Fibroblast of the conjunctiva (primary cell): Measurements from ENCODE around the gene MMD2.
A peak's percentile ranks its signal among the peaks of the same experiment; 100 is the strongest.
"Not testable (repeated sequence)": the region's sequence is repeated elsewhere in the genome, so short reads cannot be mapped to it uniquely, and the experiment has no call there.

ENCODE experiments used
- DNase-seq: peaks from one replicate; pipeline ENCODE4 v3.0.0-alpha.2; 2010; ENCODE audit warnings: low read depth

The MMD2 gene, protein sequence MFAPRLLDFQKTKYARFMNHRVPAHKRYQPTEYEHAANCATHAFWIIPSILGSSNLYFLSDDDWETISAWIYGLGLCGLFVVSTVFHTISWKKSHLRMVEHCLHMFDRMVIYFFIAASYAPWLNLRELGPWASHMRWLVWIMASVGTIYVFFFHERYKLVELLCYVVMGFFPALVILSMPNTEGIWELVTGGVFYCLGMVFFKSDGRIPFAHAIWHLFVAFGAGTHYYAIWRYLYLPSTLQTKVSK

DNA sequence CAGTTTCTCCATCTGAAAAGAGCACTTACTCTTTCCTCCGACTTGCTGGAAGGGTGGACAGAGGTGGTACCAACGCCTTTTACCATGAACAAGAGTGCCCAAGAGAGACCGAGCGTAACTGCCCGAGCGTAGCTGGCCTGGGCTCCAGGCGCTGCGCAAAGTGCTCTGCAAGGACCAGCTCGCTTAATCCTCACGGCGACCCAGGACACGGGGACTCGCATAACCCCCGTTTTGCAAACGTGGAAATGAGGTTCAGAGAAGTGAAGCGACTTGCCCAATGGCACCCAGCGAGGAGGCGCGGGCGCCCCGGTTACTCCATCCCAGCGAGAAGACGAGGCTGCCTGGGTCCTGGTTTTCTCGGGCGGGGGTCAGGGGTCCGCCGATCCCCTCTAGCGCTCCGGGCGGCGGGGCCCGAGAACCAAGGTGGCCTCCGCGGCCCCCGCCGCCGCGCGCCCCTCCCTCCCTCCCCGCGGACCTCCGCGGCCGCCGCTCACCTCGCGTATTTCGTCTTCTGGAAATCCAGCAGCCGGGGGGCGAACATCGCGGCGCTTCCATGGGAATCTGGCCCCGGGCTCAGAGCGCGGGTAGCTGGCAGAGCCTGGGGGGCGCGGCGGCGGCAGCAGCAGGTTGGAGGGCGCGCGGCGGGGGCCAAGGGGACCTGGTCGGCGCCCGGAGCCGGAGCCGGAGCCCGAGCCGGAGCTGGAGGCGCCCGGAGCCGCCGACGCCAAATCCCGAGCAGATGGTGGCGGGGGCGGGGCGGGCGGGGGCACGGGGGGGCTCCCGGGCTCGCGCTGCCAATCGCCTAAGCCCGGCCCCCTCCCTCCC, at the start of gene MMD2:
Gene MMD2 (minus strand): TSS at position 711 of the 825 bp plus-strand sequence. CDS start 170 bp downstream, at position 541.
- DNase-seq, result no peak

DNA sequence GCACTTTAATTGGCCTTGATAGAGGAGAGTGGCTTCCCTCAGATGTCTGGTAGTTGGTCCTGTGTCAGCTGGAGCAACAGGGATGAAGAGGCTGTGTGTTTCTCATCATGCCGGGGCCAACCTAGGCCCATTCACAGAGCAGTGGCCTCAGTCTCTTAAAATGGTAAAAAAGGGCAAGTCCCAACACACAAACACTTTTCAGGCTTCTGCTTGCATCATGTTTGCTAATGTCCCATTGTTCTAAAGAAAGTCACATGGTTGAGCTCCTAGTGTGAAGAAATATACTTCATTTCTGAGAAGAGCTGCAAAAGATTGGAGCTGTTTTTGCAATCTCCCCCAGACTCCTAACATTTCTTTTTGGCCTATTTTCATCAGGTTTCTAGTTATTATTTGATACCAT, 46.1 kb upstream of the MMD2 start:
- no peak for DNase-seq

DNA sequence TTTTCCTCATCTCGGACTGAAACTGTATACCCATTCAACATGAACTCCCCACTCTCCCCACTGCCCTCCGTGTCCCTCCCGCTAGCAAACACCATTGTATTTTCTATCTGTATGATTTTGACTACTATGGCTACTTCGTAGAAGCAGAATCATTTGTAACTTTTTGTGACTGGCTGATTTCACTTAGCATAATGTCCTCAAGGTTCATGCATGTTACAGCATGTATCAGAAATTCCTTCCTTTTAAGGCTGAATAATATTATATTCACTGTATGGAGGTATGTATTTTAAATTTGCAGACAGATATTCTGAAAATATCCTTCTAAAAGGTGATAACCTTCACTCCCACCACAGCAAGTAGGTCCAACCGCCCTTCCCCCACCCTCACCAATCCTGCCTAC, 42.9 kb upstream of the MMD2 start:
- no peak for DNase-seq

DNA sequence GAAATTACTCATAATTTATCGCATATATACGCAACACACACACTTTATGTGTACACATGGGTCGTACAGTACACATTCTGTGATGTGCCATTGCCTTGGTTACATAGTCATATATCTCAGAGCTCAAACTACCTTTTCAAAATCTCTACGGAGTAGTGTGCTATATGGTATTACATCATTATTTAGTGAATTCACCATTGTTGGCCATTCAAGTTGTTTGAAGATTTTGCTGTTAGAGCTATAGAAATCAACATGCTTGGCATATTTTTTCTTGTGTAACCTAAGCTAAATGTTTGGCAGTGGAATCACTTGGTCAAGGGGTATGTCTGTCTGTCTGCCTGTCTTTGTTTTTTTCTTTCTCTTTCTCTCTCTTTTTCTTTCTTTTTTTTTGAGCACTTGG, 42.0 kb upstream of the MMD2 start:
- no peak for DNase-seq

DNA sequence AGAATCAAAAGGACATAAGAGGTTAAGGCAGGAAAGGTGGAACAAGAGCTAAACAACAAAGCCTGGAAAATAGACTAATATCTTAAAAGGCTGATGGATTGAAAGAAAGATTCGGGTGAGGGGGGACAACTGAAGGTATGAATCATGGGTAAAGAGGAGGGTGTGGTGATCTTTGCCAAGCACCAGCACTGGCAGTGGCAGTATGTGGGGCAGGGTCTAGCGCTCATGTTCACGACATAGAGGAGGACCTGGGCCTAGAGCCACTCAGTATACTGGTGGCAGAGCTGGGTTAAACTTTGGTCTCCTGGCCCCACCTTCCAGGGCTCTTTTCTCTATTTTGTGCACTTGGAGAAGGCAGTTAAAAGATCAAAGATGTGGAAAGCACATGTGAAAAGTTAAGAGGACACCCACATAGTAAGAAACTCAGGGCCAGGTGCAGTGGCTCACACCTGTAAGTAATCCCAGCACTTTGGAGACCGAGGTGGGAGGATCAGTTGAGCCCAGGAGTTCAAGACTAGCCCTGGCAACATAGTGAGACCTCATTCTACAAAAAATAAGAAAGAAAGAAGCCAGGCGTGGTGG, 40.5 kb upstream of the MMD2 start:
- DNase-seq, result no peak

DNA sequence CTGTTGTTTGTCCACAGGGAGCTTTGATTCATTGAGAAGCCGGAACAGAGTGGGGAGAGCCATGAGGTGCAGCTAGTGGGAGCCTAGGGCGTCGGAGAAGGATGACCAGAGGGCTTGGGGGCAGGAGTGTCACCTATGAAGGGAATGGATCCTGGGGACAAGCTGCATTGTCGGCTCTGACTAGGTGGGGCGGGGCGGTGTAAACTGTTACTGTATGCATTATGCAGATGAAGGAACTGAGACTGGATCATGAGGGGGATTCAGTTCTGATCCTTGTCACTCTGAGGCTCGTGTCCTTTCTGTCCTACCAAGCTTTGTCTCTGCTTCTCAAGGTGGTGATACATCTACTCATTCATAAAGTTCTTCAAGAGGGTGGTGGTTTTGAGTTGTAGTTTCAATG, 39.9 kb upstream of the MMD2 start:
- no peak for DNase-seq

DNA sequence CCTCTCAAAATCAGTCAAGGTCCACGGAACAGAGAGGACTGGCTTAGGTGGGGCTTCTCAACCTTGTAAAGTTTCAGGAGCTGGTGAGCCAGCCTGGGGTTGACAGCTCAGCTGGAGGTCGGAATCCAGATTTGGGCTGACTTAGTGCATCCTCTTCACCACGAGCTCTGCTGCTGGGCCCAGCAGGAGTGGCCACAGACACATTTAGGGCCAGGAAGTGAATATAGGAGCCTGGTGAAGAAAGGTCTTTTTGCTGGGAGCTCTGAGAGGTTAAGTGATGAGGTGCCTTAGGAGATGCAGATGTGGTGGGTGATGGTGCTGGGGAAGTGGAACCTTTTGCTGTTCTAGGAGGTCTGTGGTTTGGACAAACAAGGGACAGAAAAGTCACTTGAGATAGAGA, 39.3 kb upstream of the MMD2 start:
- no peak for DNase-seq

DNA sequence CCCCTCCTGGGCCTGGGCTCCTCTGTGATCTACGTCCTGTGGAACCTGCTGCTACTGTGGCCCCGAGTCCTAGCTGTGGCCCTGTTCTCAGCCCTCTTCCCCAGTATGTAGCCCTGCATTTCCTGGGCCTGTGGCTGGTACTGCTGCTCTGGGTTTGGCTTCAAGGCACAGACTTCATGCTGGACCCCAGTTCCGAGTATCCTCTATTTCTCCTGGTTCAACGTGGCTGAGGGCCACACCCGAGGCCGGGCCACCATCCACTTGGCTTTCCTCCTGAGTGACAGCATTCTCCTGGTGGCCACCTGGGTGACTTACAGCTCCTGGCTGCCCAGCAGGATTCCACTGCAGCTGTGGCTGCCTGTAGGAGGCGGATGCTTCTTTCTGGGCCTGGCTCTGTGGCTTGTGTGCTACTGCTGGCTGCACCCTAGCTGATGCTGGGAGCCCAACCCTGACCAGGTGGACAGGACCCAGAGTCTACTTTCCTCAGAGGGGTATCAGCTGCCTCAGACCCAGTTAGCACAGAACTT, 37.8 kb upstream of the MMD2 start:
- DNase-seq, result no peak

DNA sequence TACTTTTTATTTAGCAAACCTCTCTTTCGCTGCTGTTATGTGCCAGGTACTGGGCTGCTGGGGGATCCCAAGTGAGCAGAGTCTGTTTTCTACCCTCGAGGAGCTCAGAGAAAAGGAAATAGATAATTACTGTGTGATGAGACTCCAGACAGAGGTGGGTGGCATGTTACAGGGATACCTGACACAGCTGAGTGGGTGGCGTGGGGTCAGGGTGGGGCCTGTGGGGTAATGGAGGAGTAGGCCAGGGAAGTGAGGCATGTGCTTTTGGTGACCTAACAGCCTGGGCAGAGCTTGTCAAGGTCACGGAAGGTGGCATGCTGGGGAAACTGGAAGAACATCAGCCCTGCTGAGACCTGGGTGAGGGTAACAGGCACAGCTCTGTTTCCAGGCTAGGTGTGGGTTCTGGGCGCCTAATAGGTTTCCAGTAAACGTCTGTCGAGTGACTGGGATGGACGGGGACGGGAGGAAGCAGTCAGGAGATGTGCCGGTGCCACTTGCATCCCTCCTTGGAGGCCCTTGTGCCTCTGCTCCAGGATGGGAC, 36.5 kb upstream of the MMD2 start:
- no peak for DNase-seq

DNA sequence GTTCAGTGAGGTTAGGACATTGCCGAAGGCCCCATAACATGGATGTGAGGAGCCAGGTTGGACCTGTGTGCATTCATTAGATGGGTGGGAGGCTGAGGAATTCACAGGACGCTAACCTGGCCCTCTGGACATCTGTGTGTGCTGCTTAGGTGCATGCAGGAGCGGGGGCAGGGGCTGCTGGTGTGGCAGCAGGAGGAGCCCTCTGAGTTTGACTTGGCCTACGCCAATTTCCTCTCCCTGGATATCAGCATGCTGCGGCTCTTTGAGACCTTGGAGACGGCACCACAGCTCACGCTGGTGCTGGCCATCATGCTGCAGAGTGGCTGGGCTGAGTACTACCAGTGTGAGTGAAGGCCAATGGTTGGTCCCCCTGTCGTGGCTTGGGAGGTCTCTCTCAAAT, 34.5 kb upstream of the MMD2 start:
- no peak for DNase-seq

DNA sequence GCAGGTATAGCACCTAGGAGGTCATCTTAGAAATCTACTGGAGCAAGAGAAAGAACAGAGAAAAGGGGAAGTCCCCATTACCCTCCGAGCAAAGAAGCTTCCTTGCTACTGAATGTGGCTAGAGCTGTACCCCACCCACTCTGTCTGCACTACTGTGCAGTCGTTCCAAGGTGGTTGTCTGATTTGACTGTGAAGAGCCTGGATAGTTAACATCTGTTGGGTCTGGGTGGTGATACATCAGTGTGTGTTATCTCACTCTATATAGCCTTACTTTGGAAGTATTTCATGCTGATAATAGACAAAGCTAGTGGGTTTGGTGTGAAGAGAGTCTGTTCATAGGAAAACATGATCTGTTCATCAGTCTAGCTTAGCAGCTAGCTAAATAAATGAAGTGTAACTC, 23.8 kb upstream of the MMD2 start:
- DNase-seq, result not testable (repeated sequence)

DNA sequence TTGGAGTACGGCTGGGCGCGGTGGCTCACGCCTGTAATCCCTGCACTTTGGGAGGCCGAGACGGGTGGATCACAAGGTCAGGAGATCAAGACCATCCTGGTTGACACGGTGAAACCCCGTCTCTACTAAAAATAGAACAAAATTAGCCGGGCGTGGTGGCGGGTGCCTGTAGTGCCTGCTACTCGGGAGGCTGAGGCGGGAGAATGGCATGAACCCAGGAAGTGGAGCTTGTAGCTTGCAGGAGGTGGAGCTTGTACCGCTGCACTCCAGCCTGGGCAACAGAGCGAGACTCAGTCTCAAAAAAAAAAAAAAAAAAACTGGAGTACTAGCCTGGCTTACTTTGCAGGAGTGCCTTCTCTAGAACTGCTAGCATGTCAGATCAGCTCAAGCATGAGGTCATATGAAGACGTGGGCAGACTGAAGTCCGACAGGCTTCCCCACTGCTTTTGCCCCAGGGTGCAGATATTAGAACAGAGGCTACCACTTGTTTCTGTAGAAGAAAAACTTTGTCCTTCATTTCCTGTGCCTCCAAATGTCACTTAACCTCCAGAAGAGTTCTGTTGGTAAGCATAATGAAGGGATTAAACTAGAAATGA, 22.4 kb upstream of the MMD2 start:
- not testable (repeated sequence) for DNase-seq

DNA sequence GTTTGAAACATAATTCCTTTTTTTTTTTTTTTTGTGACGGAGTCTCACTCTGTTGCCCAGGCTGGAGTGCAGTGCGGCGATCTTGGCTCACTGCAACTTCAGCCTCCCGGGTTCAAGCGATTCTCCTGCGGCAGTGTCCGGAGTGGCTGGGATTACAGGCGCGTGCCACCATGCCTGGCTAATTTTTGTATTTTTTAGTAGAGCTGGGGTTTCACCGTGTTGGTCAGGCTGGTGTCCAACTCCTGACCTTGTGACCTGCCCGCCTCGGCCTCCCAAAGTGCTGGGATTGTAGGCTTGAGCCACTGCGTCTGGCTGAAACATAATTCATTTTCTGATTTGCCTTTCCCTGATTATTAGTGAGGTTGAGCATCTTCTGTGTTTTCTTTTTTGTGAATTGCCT, 16.6 kb upstream of the MMD2 start:
- DNase-seq, result not testable (repeated sequence)

DNA sequence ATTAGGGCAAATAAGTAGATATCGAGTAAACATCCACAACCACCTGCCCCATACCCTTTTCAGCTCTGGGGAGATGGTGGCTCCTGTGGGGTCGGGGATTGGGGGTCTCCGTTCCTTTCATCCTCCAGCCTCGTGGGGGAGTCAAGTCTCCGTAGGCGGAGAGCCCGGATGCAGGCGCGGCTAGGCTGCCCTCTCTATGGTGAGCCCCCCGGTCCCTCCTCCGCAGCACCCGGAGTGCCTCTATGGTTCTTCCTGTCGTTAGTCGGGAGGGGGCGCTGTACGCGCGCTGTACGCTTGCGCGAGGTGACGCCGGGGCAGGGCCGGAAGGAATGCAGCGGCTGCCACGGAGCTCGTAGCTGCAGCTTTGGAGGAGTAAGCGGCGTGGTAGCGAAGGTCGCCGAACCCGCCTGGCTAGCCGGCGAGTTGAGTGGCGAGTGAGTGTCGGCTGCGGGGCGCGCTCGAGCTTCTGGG, 14.8 kb upstream of the MMD2 start:
- peak; percentile 79 for DNase-seq

DNA sequence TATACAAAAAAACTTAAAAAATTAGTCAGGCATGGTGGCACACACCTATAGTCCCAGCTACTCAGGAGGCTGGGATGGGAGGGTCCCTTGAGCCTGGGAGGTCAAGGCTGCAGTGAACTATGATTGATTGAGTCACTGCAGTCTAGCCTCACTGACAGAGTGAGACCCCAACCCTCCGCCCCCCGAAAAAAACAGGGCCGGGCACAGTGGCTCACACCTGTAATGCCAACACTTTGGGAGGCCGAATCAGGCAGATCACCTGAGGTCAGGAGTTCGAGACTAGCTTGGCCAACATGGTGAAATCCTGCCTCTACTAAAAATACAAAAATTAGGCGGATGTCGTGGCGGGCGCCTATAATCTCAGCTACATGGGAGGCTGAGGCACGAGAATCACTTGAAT, 13.5 kb upstream of the MMD2 start:
- DNase-seq, result not testable (repeated sequence)

DNA sequence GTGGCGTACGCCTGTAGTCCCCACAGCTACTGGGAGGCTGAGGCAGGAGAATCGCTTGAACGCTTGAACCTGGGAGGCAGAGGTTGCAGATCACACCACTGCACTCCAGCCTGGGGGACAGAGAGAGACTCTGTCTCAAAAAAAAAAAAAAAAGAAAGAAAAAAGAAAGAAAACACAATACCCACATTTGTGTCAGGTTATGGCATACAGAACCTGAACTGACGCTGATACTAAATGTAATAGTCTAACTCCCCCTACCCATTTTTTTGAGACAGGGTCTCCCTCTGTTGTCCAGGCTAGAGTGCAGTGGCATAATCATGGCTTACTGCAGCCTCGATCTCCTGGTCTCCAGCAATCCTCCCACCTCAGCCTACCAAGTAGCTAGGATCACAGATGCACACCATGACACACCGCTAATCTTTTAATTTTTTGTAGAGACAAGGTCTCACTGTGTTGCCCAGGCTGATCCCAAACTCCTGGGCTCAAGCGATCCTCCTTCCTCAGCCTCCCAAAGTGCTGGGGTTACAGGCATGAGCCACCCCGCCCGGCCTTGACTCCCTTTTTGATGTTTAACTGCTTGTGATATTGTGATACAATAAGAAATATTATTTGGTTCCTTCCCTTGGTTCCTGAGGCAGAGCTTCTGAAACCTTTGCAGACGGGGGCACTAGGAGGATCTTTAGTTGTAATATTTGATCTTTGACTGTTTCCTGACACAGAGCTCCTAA, 6.5 kb upstream of the MMD2 start:
- DNase-seq, result no peak

DNA sequence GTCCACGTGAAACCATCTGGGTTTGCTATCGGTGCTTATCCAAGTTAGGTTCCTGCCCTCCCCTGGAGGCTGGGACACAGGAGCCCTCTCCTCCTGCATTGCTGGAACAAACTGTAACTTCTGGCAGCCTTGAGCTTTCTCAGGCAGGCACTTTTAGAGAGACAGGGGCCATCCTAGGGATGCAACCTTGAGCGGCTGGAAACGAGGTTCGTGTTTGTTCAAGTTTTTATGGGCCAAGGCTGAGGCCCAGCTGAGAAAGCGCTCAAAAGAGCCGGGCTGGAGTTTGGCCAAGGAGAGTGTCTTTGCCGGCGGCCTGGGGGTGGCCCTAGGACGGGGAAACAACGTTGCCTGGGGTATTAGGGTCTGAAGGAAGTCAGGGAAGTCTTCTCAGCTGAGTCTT, 5.5 kb upstream of the MMD2 start:
- DNase-seq, result no peak

DNA sequence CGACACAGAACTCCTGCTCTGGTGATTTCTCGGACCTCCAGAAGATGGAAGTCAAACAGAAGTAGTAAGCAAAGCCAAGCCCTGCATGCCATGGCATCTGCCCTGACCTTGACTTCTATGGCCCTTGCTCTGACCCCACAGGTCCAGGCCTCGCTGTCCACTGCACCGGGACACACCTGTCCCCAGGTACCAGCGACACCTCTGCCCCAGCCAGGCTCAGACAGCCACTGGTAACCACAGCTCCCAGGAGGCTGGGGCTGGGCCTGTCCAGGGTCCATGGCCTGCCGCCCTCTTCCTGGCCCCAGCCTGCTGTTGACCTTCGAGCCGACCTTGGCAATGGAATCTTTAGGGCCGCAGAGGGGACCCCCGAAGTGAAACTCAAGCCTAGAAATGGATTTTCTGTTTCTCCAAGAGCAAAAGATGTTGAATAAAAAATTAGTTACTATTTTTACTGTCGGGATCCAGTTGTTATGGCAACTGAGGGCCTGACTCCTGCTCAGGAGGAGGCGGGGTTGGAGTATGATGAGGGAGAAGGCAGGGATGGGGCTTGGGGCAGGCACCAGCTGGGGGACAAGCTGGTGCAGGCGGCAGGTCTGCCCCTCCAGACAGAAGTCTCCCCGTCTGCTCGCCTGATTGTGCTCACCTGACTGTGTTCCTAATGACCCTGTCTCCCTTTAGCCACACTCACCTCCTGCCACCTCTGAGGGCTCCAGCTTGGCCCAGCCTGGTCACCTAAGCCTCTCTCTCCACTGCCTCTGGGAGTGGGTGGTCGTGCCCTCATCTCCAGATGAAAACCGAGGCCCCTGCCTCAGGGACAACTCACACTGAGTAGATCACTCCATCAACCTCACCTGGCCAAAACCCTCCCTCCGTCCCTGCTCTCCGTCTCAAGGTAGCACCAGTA, 4.1 kb upstream of the MMD2 start:
- DNase-seq, result no peak

DNA sequence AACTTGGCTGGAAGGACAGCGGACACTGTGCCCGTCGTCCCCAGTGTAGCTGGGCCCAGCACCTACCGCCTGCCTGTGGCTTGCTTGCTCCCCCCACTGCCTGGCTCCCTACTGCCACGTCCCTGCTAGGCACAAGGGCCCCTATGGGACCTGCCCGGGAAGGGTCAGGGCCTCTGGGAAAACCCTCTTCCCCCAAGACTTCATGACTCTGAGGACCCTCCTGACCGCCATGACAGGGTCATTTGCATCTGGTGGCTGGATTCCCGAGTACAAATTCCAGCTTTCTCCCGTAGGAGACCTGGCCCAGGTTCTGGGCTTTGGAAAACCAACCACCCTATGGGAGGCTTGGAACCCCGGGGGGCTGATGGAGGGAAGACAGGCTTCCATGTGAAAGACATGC, 1.4 kb upstream of the MMD2 start:
- DNase-seq, result no peak

DNA sequence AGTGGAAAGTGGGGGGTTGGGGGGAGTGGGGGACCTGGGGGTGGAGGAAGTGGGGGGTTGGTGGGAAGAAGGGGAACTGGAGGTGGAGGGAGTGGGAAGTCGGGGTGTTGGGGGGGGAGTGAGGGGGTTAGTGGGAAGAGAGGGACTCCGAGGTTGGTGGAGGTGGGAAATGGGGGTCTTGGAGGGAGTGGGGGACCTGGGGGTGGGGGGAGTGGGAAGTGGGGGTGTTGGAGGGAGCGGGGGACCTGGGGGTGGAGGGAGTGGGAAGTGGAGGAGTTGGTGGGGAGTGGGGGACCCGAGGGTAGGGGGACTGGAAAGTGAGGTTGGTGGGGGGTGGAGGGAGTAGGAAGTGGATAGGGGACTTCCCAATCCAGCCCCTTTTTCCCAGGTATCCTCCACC, 906 bp upstream of the MMD2 start:
- no peak for DNase-seq

DNA sequence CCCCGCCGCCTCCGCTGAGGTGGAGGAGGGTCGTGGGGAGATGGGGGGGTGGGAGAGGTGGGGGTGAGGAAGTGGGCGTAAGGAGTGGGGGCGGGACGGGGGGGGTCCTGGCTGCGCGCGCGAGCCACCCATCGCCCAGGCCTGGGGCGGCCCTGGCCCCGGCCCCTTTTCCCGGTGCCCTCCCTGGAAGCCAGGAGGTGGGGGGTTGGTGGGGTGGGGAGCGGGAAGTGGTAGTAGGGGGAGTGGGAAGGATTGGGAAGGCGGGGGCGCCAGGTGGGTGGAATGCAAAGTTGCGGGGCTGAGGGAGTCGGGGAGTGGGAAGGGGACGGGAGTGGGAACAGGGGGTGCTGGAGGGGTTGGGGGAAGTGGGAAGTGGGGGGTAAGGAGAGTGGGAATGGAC, 319 bp upstream of the MMD2 start:
- no peak for DNase-seq
